HG03342 (cell line): ENCODE measurements around the gene TXNDC11.

ENCODE experiments used
- ATAC-seq: cut with Tn5 transposase; IDR thresholded peaks from one replicate; pipeline ENCODE4 v1.9.1; 2021; ENCODE audit warnings: mild to moderate bottlenecking, moderate library complexity; ENCODE audit not compliant: unreplicated experiment

The TXNDC11 gene

DNA sequence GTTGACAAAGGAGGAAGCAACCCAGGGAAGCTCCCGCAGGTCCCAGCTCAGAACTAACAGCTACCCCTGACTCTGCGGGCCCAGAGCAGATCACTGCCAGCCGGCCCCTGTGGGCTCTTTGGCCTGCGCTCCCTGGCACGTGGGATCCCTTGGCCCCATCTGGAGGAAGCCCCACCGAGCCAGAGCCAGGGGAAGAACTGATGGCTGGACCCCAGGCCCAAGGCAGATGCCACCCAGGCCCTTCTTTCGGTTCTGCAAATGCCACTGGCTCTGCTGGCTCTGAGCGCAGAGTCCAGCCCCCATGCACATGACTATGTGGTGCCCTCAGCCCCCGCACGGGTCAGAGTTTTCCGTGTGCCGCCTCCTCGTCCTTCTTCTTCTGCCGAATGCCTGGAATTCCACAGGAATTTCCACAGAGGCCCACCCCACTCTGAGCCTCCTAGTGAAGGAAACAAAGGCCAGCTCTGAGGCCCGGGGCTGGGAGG lies 110.2 kb downstream of the TXNDC11 start:
- ATAC-seq: no peak

GRCh38 chr16:11631214-11631613 lies 111.4 kb downstream of the TXNDC11 start:
- ATAC-seq: no peak

DNA sequence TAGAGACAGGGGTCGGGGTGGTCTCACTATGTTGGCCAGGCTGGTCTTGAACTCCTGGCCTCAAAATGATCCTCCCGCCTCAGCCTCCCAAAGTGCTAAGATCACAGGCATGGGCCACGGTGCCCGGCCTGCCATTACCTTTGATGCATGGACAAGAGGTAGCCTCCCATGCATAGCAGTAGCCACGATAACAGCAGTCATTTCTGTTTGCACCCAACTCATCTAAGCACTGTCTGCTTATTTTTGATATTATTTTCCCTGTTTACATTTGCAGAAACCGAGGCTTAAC lies 111.9 kb downstream of the TXNDC11 start:
- ATAC-seq: no peak

GRCh38 chr16:11630046-11630767 lies 112.5 kb downstream of the TXNDC11 start:
- ATAC-seq: no peak
